SU-DHL-6 (cell line): ENCODE measurements around the gene MAPK10.

ENCODE experiments used
- CTCF ChIP-seq: fragments of 200-600 bp; sonication (generic); IDR thresholded peaks from one replicate; pipeline ENCODE4 v1.5.1; 2017; ENCODE audit warnings: antibody characterized with exemption, mild to moderate bottlenecking, low read length, moderate library complexity; ENCODE audit not compliant: insufficient read depth, poor library complexity, severe bottlenecking
- EZH2phosphoT487 ChIP-seq: fragments of 200-600 bp; sonication (generic), shearing (Covaris generic); conservative IDR thresholded peaks from 2 replicates; pipeline ENCODE4 v1.6.1; 2018; ENCODE audit warnings: mild to moderate bottlenecking, antibody characterized with exemption, low read length, moderate library complexity, mixed read lengths

GRCh38 chr4:86261636-86262035 lies 98.2 kb downstream of the MAPK10 start:
- TF ChIP-seq CTCF (no peak), EZH2phosphoT487 (no peak)
